Measurements from ENCODE around the gene SLC9A5.

DNA sequence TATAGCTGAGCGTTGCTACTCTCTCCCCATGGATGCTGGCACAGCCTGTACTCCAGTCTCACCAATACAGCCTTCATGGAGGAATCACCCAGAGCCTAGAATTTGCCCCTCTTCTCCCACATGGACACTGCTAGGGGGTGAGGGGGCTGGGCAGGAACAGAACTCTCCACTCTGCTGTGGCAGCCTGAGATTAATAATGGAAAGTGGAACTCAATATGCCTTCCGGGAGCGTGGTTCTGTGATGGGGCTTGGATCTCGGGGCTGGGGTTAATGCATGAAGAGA is 1.2 kb downstream of the SLC9A5 start:
- TF ChIP-seq CTCF (IDR thresholded peaks at IDR 0.05; ENCODE audit: extremely low read depth in 1 of 2, insufficient read depth in 1 of 2, low read depth in 1 of 2, low read length in 2 of 2), result no peak
- no peak for TF ChIP-seq POLR2AphosphoS5 (IDR thresholded peaks at IDR 0.05; ENCODE audit: insufficient read depth, low read depth, low read length)
- TF ChIP-seq FOS (IDR thresholded peaks at IDR 0.05; ENCODE audit: borderline replicate concordance, insufficient read depth, low read length), result no peak

Data from endothelial cell of umbilical vein (primary cell).